ENCODE results near the gene RPL31.

The RPL31 gene

GRCh38 chr2:100957996-100958653, 44.0 kb upstream of the RPL31 start:
- DNase-seq (ENCODE audit: low read depth): no peak
- TF ChIP-seq MAX (IDR thresholded peaks at IDR 0.05; ENCODE audit: low read depth, low read length): no peak
- no peak for TF ChIP-seq MYC (IDR thresholded peaks at IDR 0.05; ENCODE audit: low read depth, low read length)
- no peak for TF ChIP-seq CTCF (IDR thresholded peaks at IDR 0.05; ENCODE audit: low read depth, low read length)
- no peak for TF ChIP-seq POLR2A (IDR thresholded peaks at IDR 0.05; ENCODE audit: extremely low read depth, insufficient read length)
- H3K4me3 ChIP-seq (ENCODE audit: low read depth, low read length): no peak overlapping the region

- TF ChIP-seq POLR2A (IDR thresholded peaks at IDR 0.05; ENCODE audit: extremely low read depth, insufficient read length) (no peak), MYC (IDR thresholded peaks at IDR 0.05; ENCODE audit: low read depth, low read length) (no peak), CTCF (IDR thresholded peaks at IDR 0.05; ENCODE audit: low read depth, low read length) (no peak), MAX (IDR thresholded peaks at IDR 0.05; ENCODE audit: low read depth, low read length) (no peak)
- DNase-seq (ENCODE audit: low read depth): no peak
- no peak overlapping the region for H3K4me3 ChIP-seq (ENCODE audit: low read depth, low read length)
Measured at GRCh38 chr2:100959225-100959880, 42.7 kb upstream of the RPL31 start.

GRCh38 chr2:100960688-100961087, 41.4 kb upstream of the RPL31 start:
- H3K4me3 ChIP-seq (ENCODE audit: low read depth, low read length): no peak overlapping the region
- TF ChIP-seq MAX (IDR thresholded peaks at IDR 0.05; ENCODE audit: low read depth, low read length) (no peak), POLR2A (IDR thresholded peaks at IDR 0.05; ENCODE audit: extremely low read depth, insufficient read length) (no peak), CTCF (IDR thresholded peaks at IDR 0.05; ENCODE audit: low read depth, low read length) (no peak), MYC (IDR thresholded peaks at IDR 0.05; ENCODE audit: low read depth, low read length) (no peak)
- DNase-seq (ENCODE audit: low read depth): no peak

- no peak overlapping the region for H3K4me3 ChIP-seq (ENCODE audit: low read depth, low read length)
- TF ChIP-seq MAX (IDR thresholded peaks at IDR 0.05; ENCODE audit: low read depth, low read length) (no peak), MYC (IDR thresholded peaks at IDR 0.05; ENCODE audit: low read depth, low read length) (no peak), CTCF (IDR thresholded peaks at IDR 0.05; ENCODE audit: low read depth, low read length) (no peak), POLR2A (IDR thresholded peaks at IDR 0.05; ENCODE audit: extremely low read depth, insufficient read length) (no peak)
- DNase-seq (ENCODE audit: low read depth): no peak
Measured at GRCh38 chr2:100962366-100963025, 39.6 kb upstream of the RPL31 start.

- no peak overlapping the region for H3K4me3 ChIP-seq (ENCODE audit: low read depth, low read length)
- no peak for TF ChIP-seq MAX (IDR thresholded peaks at IDR 0.05; ENCODE audit: low read depth, low read length)
- TF ChIP-seq MYC (IDR thresholded peaks at IDR 0.05; ENCODE audit: low read depth, low read length): no peak
- TF ChIP-seq CTCF (IDR thresholded peaks at IDR 0.05; ENCODE audit: low read depth, low read length): no peak
- TF ChIP-seq POLR2A (IDR thresholded peaks at IDR 0.05; ENCODE audit: extremely low read depth, insufficient read length): no peak
- DNase-seq (ENCODE audit: low read depth): no peak
Measured at GRCh38 chr2:100963026-100963375, 39.1 kb upstream of the RPL31 start.
